HG03457 (cell line): ENCODE measurements around the gene BCAS4.
"Not testable (repeated sequence)": the region's sequence is repeated elsewhere in the genome, so short reads cannot be mapped to it uniquely, and the experiment has no call there.

Experiments
- ATAC-seq: cut with Tn5 transposase; IDR thresholded peaks from one replicate; pipeline ENCODE4 v1.9.1; 2021; ENCODE audit warnings: moderate number of reproducible peaks; ENCODE audit not compliant: unreplicated experiment

BCAS4 gene

DNA sequence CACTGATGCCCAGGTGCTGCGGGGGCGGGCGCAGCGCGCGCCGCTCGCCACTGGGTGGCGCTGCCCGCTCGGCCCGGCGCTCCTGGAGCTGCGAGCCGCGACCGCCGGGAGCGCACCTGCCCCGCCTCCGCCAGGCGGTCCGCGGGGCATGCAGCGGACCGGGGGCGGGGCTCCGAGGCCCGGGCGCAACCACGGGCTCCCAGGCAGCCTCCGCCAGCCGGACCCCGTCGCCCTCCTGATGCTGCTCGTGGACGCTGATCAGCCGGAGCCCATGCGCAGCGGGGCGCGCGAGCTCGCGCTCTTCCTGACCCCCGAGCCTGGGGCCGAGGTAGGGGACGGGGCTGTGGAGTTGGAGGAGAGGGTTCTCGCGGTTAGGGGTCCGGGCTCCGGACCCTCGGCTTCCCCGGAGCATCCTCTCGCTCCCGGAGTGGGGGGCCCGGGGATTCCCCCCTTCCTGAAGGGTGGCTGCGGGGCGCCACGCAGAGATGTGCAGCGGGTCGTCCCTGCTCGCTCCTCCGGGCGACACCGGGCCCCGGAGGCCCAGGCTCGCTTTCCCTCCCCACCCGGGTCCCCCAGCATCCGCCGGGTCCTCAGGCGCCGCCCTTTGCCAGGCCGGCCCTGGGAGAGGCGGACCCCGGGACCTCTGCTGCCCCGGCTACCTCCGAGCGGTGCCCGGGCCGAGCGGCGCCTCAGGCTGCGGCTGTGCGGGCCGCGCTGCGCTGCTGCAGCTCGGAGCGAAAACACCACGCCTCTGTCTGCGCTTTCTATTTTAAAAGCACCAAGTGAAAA lies at the start of gene BCAS4:
Gene BCAS4, plus strand, starts transcription at position 216 of the 789 bp plus-strand sequence. Its CDS starts 23 bp downstream, at position 239.
- peak; percentile 41 for ATAC-seq

- no peak for ATAC-seq
Measured at GRCh38 chr20:50745634-50746137, 49.2 kb upstream of the BCAS4 start.

DNA sequence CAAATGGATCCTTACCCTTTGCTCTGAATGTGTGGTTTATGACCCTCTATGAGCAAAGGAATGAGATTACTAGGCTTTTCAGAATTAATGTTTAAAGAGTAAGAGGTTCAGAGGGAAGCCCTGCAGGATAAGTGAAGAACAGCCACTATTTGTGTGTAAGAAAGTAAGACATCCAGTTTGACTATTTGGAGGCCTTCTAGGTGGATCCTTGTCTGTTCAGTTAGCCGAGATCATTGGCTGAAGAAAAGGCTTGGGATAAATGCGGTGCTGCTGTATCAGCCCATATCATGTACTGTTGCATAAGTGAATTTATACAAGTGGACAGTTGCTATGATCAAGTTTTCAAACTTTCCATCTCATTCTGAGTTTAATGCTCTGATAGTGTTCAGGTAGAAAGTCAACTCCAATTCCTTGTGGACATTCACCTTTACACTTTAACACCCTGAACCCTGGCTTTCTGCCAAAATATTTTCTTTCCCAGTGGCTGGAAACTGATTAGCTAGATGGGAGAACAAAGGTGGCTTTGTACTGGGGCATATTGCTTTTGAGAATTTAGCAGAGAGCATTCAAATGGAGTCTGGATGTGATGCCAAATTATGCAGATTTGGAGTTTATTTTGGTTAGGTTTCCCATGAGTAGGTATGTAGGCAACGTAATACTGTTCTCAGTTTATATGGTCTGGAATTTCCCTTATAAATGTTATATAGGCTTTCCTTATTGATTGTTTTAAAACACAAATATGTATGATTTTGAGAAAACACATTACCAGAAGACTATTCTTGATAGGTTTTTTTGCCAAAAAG lies 48.5 kb upstream of the BCAS4 start:
- no peak for ATAC-seq

- no peak for ATAC-seq
Measured at GRCh38 chr20:50747275-50747674, 47.6 kb upstream of the BCAS4 start.

- ATAC-seq = no peak
Measured at GRCh38 chr20:50750145-50750671, 44.7 kb upstream of the BCAS4 start.

GRCh38 chr20:50753152-50753551 lies 41.7 kb upstream of the BCAS4 start:
- ATAC-seq = no peak

DNA sequence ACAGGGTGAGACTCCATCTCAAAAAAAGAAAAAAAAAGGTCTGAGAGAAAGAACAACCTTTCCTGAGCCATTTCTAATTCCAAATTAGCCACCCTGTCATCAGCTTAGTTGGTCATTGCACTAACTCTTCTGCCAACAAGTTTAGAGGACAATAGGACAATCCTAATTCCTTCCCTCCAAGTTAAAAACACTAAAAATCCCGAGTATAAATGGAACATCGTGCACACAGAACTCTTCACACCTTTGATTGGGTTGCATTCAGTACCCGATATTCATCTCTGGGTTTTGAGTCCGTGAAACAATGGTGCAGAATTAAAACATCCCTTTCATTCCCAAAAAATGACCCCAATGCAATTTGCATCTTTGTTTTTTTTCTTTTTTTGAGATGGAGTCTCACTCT lies 40.4 kb upstream of the BCAS4 start:
- no peak for ATAC-seq

DNA sequence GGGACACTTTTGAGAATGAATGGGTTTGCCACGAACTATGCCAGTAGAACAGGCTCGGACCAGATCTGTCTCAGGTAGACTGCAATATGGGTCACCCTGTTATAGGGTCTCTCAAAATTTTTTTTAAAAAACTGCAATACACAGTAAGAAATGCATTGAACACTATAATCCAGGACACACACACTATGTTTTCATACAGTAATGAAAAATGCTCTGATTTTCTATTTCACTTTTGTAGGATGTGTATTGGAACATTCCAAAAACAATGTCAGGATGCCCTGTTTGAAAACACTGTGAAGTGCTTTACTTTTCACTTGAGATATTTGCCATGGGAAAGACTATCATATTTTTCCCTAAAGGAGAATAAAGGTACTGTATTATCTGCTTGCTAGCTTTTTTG lies 38.4 kb upstream of the BCAS4 start:
- no peak for ATAC-seq

- ATAC-seq = no peak
Measured at GRCh38 chr20:50758469-50758868, 36.4 kb upstream of the BCAS4 start.

DNA sequence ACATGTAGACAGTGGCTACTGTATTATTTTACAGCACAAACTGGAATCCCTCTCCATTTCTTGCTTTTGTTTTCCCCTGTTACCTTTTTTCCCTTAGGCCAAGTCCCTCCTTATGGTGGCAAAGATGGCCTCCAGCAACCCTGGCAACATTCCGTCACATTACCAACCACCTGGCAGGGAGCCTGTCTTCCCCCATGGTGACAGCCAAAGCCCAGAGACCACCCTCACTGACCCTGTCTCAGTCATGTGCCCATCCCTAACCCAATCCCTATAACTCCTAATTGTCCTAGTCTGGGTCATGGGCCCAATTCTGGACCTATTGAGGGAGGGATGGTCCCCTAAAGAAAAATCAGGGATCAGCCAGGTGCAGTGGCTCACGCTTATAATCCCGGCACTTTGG lies 35.9 kb upstream of the BCAS4 start:
- ATAC-seq = no peak

DNA sequence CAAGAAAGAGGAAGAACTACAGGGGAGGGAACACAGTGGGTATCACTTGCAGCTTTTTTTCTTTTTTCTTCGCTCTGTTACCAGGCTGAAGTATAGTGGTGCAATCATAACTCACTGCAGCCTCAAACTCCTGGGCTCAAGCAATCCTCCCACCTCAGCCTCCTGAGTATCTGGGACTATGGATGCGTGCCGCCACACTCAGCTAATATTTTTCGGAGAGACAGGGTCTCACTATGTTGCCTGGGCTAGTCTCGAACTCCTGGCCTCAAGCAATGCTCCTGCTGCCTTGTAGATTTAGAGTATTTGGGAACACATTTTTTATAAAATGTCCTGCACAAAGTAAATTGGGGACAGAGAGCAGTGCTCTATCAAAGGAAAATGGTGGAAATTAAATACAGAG lies 35.2 kb upstream of the BCAS4 start:
- ATAC-seq = no peak

DNA sequence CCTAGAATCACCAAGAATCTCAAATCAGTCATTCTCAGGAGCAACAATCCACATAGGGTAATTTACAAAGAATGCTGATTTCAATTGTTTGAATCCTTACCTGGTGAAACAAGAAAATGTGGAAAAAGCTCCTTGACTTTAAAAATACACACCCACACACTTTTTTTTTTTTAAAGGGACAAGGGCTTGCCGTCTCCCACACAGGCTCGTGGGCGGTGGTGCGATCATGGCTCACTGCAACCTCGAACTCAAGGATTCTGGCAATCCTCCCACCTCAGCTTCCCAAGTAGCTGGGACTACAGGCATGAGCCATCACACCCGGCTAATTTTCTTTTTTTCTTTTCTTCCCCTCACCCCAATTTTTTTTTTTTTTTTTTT lies 32.8 kb upstream of the BCAS4 start:
- ATAC-seq = no peak

GRCh38 chr20:50762435-50763220 lies 32.2 kb upstream of the BCAS4 start:
- no peak for ATAC-seq

- not testable (repeated sequence) for ATAC-seq
Measured at GRCh38 chr20:50763550-50764458, 31.1 kb upstream of the BCAS4 start.

GRCh38 chr20:50765251-50765650 lies 29.6 kb upstream of the BCAS4 start:
- not testable (repeated sequence) for ATAC-seq

DNA sequence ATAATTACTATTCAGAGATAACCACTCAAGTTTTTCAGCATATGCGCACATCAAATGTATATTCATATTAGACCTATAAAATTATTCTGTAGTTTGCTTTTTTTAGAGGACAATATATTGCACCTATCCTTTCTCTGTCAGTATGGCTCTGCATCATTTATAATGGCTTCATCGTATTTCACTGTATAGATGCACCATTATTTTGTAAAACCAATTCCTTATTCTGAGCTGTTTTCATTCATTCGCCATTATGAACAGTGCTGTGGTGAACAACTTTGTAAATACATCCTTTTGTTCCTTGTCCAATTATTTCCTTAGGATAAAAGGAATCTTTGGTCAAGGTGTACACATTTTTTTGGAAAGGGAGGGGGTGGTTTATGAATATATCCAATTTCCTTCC lies 29.2 kb upstream of the BCAS4 start:
- ATAC-seq = no peak

DNA sequence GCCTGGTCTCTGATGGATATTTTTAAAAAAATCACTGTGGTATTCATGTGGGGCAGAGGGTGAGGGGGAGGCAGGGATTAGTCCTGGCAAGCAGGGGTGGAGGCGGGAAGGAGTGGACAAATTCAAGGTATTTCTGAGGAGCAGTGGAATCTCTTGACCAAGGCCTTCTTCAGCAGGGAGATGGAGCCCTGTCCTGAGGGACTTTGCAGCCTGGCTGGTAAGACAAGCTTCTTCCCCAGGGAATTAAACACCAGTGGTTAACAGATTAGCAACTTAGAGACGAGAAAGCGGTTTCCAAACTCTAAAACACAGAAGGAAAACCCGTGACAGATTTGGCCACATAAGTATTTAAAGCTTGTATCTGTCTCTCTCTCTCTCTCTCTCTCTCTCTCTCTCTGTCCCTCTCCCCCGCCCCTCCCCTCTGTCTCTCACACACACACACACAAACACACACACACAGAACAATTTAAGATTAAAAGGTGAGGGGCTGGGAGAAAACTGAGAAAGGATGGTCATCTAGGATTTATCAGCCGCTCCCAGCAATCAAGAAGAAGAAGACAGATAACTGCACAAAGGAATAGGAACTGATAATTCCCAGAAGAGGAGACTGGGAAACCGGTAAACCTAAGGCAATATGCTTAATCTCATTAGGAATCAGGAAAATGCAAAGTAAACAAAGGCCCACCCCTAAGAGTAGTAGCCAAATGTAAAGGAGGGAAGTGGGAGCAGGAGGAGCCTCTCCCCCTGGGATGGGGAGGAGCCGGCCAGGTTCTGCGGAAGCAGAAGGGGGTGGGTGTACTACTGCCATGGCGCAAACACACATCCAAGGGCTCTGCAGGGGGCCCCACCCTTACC lies 27.7 kb upstream of the BCAS4 start:
- ATAC-seq = not testable (repeated sequence)

GRCh38 chr20:50768991-50769390 lies 25.9 kb upstream of the BCAS4 start:
- not testable (repeated sequence) for ATAC-seq

DNA sequence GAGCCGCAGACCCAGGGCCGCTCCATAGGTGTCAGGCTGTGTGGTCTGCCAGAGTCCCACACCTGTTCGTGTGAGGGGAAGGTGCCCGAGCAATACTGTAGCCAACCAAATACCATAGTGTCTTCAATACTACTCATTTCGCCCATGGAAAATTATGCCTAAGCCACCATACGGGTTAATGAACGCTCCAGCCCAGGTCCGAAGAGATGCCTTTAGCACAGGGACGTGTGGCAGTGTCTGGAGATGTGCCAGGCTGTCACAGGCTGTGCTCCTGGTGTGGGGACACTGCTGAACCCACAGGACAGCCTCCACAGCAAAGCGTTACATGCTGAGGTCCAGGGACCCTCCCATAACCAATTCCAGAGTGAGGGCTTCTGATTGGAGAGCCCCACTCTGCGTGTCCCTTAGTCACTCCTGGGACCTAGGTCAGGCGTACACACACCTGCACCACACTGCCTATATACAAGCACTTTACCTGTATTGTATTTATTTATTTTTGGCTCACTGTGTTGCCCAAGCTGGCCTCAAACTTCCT lies 25.2 kb upstream of the BCAS4 start:
- ATAC-seq = not testable (repeated sequence)
